HG03139 (cell line): ENCODE results near the gene NEDD1.

Source experiments
- ATAC-seq: cut with Tn5 transposase; IDR thresholded peaks from one replicate; pipeline ENCODE4 v1.9.1; 2021; ENCODE audit not compliant: unreplicated experiment

The NEDD1 gene

GRCh38 chr12:96906849-96907670 is at the start of gene NEDD1:
TSS of gene NEDD1 (plus strand) at chr12:96907257. CDS start at chr12:96909760, 2,503 bp downstream.
- ATAC-seq = peak; percentile 96

GRCh38 chr12:96858162-96858561 is 48.9 kb upstream of the NEDD1 start:
- no peak for ATAC-seq

GRCh38 chr12:96861656-96862055 is 45.4 kb upstream of the NEDD1 start:
- ATAC-seq = no peak

GRCh38 chr12:96862326-96862725 is 44.7 kb upstream of the NEDD1 start:
- no peak for ATAC-seq

- ATAC-seq = no peak
These were observed 42.7 kb upstream of the NEDD1 start for GRCh38 chr12:96864335-96864734.

- ATAC-seq = no peak
These were observed 40.1 kb upstream of the NEDD1 start for GRCh38 chr12:96866801-96867590.

- ATAC-seq = no peak
These were observed 36.1 kb upstream of the NEDD1 start for GRCh38 chr12:96870946-96871345.

- no peak for ATAC-seq
These were observed 34.1 kb upstream of the NEDD1 start for GRCh38 chr12:96872961-96873360.

- no peak for ATAC-seq
These were observed 32.8 kb upstream of the NEDD1 start for GRCh38 chr12:96874211-96874610.

GRCh38 chr12:96876966-96877365 is 30.1 kb upstream of the NEDD1 start:
- ATAC-seq = no peak

- ATAC-seq = no peak
These were observed 28.4 kb upstream of the NEDD1 start for GRCh38 chr12:96878704-96879103.

- no peak for ATAC-seq
These were observed 27.8 kb upstream of the NEDD1 start for GRCh38 chr12:96879301-96879700.

GRCh38 chr12:96880220-96880619 is 26.8 kb upstream of the NEDD1 start:
- ATAC-seq = no peak

GRCh38 chr12:96881608-96882007 is 25.4 kb upstream of the NEDD1 start:
- ATAC-seq = no peak

GRCh38 chr12:96882862-96883261 is 24.2 kb upstream of the NEDD1 start:
- ATAC-seq = no peak

GRCh38 chr12:96883571-96883970 is 23.5 kb upstream of the NEDD1 start:
- no peak for ATAC-seq

- no peak for ATAC-seq
These were observed 19.9 kb upstream of the NEDD1 start for GRCh38 chr12:96886998-96887677.

- ATAC-seq = no peak
These were observed 17.7 kb upstream of the NEDD1 start for GRCh38 chr12:96889273-96889933.

GRCh38 chr12:96890331-96890730 is 16.7 kb upstream of the NEDD1 start:
- ATAC-seq = no peak

GRCh38 chr12:96892104-96892503 is 15.0 kb upstream of the NEDD1 start:
- ATAC-seq = no peak

- no peak for ATAC-seq
These were observed 9.6 kb upstream of the NEDD1 start for GRCh38 chr12:96897421-96897820.
